HEK293T (cell line): ENCODE measurements around the gene MRPL43.

ENCODE experiments used
- CTCF ChIA-PET: fragments of 350-600 bp; formaldehyde crosslinking; extraction: SDS; loops from one replicate; lab custom pipeline; 2021; ENCODE audit warnings: antibody characterized with exemption, inconsistent platforms; lab: Yijun Ruan, JAX
- POLR2A ChIA-PET: fragments of 350-600 bp; formaldehyde crosslinking; extraction: SDS; loops from one replicate; lab custom pipeline; 2020; ENCODE audit warnings: antibody characterized with exemption, inconsistent platforms; lab: Yijun Ruan, JAX
- DNase-seq: peaks from one replicate; pipeline ENCODE4 v3.0.0; 2012; ENCODE audit warnings: mixed read lengths; ENCODE audit errors: extremely low spot score
- ARNT ChIP-seq: fragments of 450-650 bp; IDR thresholded peaks from 2 replicates; pipeline ENCODE4 v1.6.1; 2017; ENCODE audit warnings: mild to moderate bottlenecking
- BHLHE40 ChIP-seq: fragments of 450-650 bp; IDR thresholded peaks from 2 replicates; pipeline ENCODE4 v1.6.1; 2016; ENCODE audit warnings: mild to moderate bottlenecking, moderate library complexity, borderline replicate concordance
- CTBP1 ChIP-seq: fragments of 450-650 bp; IDR thresholded peaks from 2 replicates; pipeline ENCODE4 v1.6.1; 2016; ENCODE audit warnings: borderline replicate concordance
- ELF4 ChIP-seq: fragments of 450-650 bp; IDR thresholded peaks from 2 replicates; pipeline ENCODE4 v1.6.1; 2017; ENCODE audit warnings: antibody characterized with exemption
- FOXA1 ChIP-seq: fragments of 450-650 bp; IDR thresholded peaks from 2 replicates; pipeline ENCODE4 v1.6.1; 2016; ENCODE audit warnings: mild to moderate bottlenecking
- FOXK2 ChIP-seq: fragments of 450-650 bp; IDR thresholded peaks from 2 replicates; pipeline ENCODE4 v1.6.1; 2016; ENCODE audit warnings: mild to moderate bottlenecking
- FOXM1 ChIP-seq: fragments of 450-650 bp; IDR thresholded peaks from 2 replicates; pipeline ENCODE4 v1.6.1; 2017; ENCODE audit warnings: mild to moderate bottlenecking, borderline replicate concordance
- HDGF ChIP-seq: fragments of 450-650 bp; IDR thresholded peaks from 2 replicates; pipeline ENCODE4 v1.6.1; 2017; ENCODE audit warnings: antibody characterized with exemption, borderline replicate concordance
- L3MBTL2 ChIP-seq: fragments of 450-650 bp; conservative IDR thresholded peaks from 2 replicates; pipeline ENCODE4 v1.6.1; 2016; ENCODE audit warnings: mild to moderate bottlenecking
- LEF1 ChIP-seq: fragments of 450-650 bp; IDR thresholded peaks from 2 replicates; pipeline ENCODE4 v1.6.1; 2017; ENCODE audit warnings: mild to moderate bottlenecking, borderline replicate concordance
- NFRKB ChIP-seq: fragments of 450-650 bp; IDR thresholded peaks from 2 replicates; pipeline ENCODE4 v1.6.1; 2016; ENCODE audit warnings: mild to moderate bottlenecking, moderate library complexity
- PKNOX1 ChIP-seq: fragments of 450-650 bp; IDR thresholded peaks from 2 replicates; pipeline ENCODE4 v1.6.1; 2016
- SP1 ChIP-seq: fragments of 450-650 bp; IDR thresholded peaks from 2 replicates; pipeline ENCODE4 v1.6.1; 2017
- SUZ12 ChIP-seq: fragments of 450-650 bp; IDR thresholded peaks from 2 replicates; pipeline ENCODE4 v1.6.1; 2016; ENCODE audit warnings: mild to moderate bottlenecking
- TARDBP ChIP-seq: fragments of 450-650 bp; IDR thresholded peaks from 2 replicates; pipeline ENCODE4 v1.6.1; 2016
- ZNF384 ChIP-seq: fragments of 450-650 bp; IDR thresholded peaks from 2 replicates; pipeline ENCODE4 v1.6.1; 2016

The MRPL43 gene

GRCh38 chr10:100962351-100963080 is 24.8 kb downstream of the MRPL43 start:
- no peak for DNase-seq
- POLR2A ChIA-PET, result no interaction called here
- CTCF ChIA-PET, result no interaction called here

GRCh38 chr10:100960251-100960650 is 27.0 kb downstream of the MRPL43 start:
- TF ChIP-seq ELF4 (no peak), NFRKB (no peak), FOXK2 (no peak), SUZ12 (no peak), TARDBP (no peak), SP1 (no peak), L3MBTL2 (no peak), FOXM1 (no peak), HDGF (no peak), ARNT (no peak)
- ChIA-PET CTCF (no interaction called here), POLR2A (no interaction called here)
- DNase-seq, result no peak

More at GRCh38 chr10:100962351-100963080, 24.8 kb downstream of the MRPL43 start:
- no peak for TF ChIP-seq FOXA1
- no peak for TF ChIP-seq TARDBP
- TF ChIP-seq ZNF384, result no peak
- TF ChIP-seq BHLHE40, result no peak
- TF ChIP-seq L3MBTL2, result no peak
- no peak for TF ChIP-seq FOXM1
- no peak for TF ChIP-seq ARNT
- TF ChIP-seq FOXK2, result no peak
- no peak for TF ChIP-seq NFRKB
- no peak for TF ChIP-seq PKNOX1
- no peak for TF ChIP-seq ELF4
- TF ChIP-seq LEF1, result no peak
- TF ChIP-seq HDGF, result no peak
- no peak for TF ChIP-seq CTBP1

- ChIA-PET CTCF (interaction anchor here (1.6 kb wide), 1 partner anchor 49 kb away, joined by 3 read pairs; no protein-coding TSS in a partner anchor), POLR2A (no interaction called here)
- DNase-seq, result no peak
These were observed 38.4 kb downstream of the MRPL43 start for GRCh38 chr10:100948916-100949315.

GRCh38 chr10:100945754-100946153 is 41.5 kb downstream of the MRPL43 start:
- TF ChIP-seq LEF1 (no peak), TARDBP (no peak), SP1 (no peak), L3MBTL2 (no peak), ZNF384 (no peak), BHLHE40 (no peak), SUZ12 (no peak), FOXM1 (no peak), FOXK2 (no peak)
- no peak for DNase-seq
- ChIA-PET POLR2A (no interaction called here), CTCF (no interaction called here)

More at GRCh38 chr10:100948916-100949315, 38.4 kb downstream of the MRPL43 start:
- TF ChIP-seq BHLHE40 (no peak), SP1 (no peak), ELF4 (no peak), L3MBTL2 (no peak), NFRKB (no peak), FOXK2 (no peak), LEF1 (no peak), HDGF (no peak)

GRCh38 chr10:100943508-100943907 is 43.8 kb downstream of the MRPL43 start:
- CTCF ChIA-PET, result no interaction called here
- POLR2A ChIA-PET, result no interaction called here
- DNase-seq, result no peak
- no peak for TF ChIP-seq ELF4

- POLR2A ChIA-PET, result no interaction called here
- DNase-seq, result no peak
- CTCF ChIA-PET, result interaction anchor here (0.7 kb wide), 1 partner anchor 52 kb away, joined by 3 read pairs; no protein-coding TSS in a partner anchor
- no peak for TF ChIP-seq CTBP1
- no peak for TF ChIP-seq SP1
- TF ChIP-seq BHLHE40, result no peak
- no peak for TF ChIP-seq ZNF384
- TF ChIP-seq FOXA1, result no peak
- TF ChIP-seq ARNT, result no peak
- no peak for TF ChIP-seq ELF4
- TF ChIP-seq L3MBTL2, result no peak
- no peak for TF ChIP-seq NFRKB
- TF ChIP-seq SUZ12, result no peak
- TF ChIP-seq TARDBP, result no peak
- TF ChIP-seq HDGF, result no peak
- no peak for TF ChIP-seq FOXM1
- no peak for TF ChIP-seq FOXK2
- no peak for TF ChIP-seq PKNOX1
- TF ChIP-seq LEF1, result no peak
These were observed 45.1 kb downstream of the MRPL43 start for GRCh38 chr10:100942229-100942628.

GRCh38 chr10:100939763-100940344 is 47.4 kb downstream of the MRPL43 start:
- TF ChIP-seq FOXA1, result no peak
- no peak for TF ChIP-seq NFRKB
- no peak for TF ChIP-seq BHLHE40
- TF ChIP-seq CTBP1, result no peak
- TF ChIP-seq ELF4, result no peak
- TF ChIP-seq SP1, result no peak
- no peak for TF ChIP-seq PKNOX1
- DNase-seq, result no peak
- CTCF ChIA-PET, result no interaction called here
- POLR2A ChIA-PET, result no interaction called here
